SU-DHL-6 (cell line): ENCODE measurements around the gene QSOX2.

Source experiments
- H2AFZ ChIP-seq: fragments of 200-600 bp; sonication (generic); 2 replicates; pipeline ENCODE4 v1.6.1; 2014; ENCODE audit warnings: low read depth, mild to moderate bottlenecking, moderate library complexity, mixed read lengths, antibody characterized with exemption, low read length; ENCODE audit not compliant: severe bottlenecking
- H3F3A ChIP-seq: fragments of 200-600 bp; shearing (Covaris generic); 2 replicates; pipeline ENCODE4 v1.6.0; 2016; ENCODE audit warnings: antibody characterized with exemption, mild to moderate bottlenecking; ENCODE audit not compliant: insufficient read depth
- H3K27ac ChIP-seq: fragments of 200-600 bp; sonication (generic); 2 replicates; pipeline ENCODE4 v1.5.1; 2016; ENCODE audit warnings: low read depth, mild to moderate bottlenecking, low read length, moderate library complexity, mixed read lengths
- H3K27me3 ChIP-seq: fragments of 200-600 bp; sonication (generic), shearing (Covaris generic); 2 replicates; pipeline ENCODE4 v1.6.0; 2014; ENCODE audit warnings: mild to moderate bottlenecking, low read length
- H3K36me3 ChIP-seq: fragments of 200-600 bp; sonication (generic); 2 replicates; pipeline ENCODE4 v1.6.1; 2014; ENCODE audit warnings: mild to moderate bottlenecking, low read length, mixed read lengths
- H3K4me2 ChIP-seq: fragments of 300-600, 200-600 bp; shearing (Covaris generic), sonication (generic); 2 replicates; pipeline ENCODE4 v1.6.0; 2014; ENCODE audit warnings: low read length, low read depth, mild to moderate bottlenecking; ENCODE audit not compliant: poor library complexity, severe bottlenecking
- H3K4me3 ChIP-seq: fragments of 200-600 bp; sonication (generic); 2 replicates; pipeline ENCODE4 v1.5.1; 2014; ENCODE audit warnings: antibody characterized with exemption, low read length, mild to moderate bottlenecking, mixed read lengths; ENCODE audit not compliant: insufficient read depth, poor library complexity, severe bottlenecking
- H3K79me2 ChIP-seq: fragments of 200-600 bp; sonication (generic); 2 replicates; pipeline ENCODE4 v1.6.1; 2014; ENCODE audit warnings: mild to moderate bottlenecking, low read length, moderate library complexity; ENCODE audit not compliant: insufficient read depth
- H3K9ac ChIP-seq: fragments of 200-600 bp; sonication (generic); 2 replicates; pipeline ENCODE4 v1.7.0; 2014; ENCODE audit warnings: mild to moderate bottlenecking, low read length
- H3K9me2 ChIP-seq: fragments of 200-600 bp; sonication (generic); replicated peaks from 2 replicates; pipeline ENCODE4 v1.6.1; 2014; ENCODE audit warnings: low read length; ENCODE audit not compliant: insufficient read depth
- H3K9me3 ChIP-seq: fragments of 200-600 bp; sonication (generic); 2 replicates; pipeline ENCODE4 v1.6.1; 2014; ENCODE audit warnings: low read length, mixed read lengths; ENCODE audit not compliant: insufficient read depth
- H4K20me1 ChIP-seq: fragments of 200-600 bp; sonication (generic); 2 replicates; pipeline ENCODE4 v1.6.1; 2014; ENCODE audit warnings: low read depth, mild to moderate bottlenecking, antibody characterized with exemption, low read length, moderate library complexity, mixed read lengths
- EZH2phosphoT487 ChIP-seq: fragments of 200-600 bp; sonication (generic), shearing (Covaris generic); conservative IDR thresholded peaks from 2 replicates; pipeline ENCODE4 v1.6.1; 2018; ENCODE audit warnings: mild to moderate bottlenecking, antibody characterized with exemption, low read length, moderate library complexity, mixed read lengths
- TF ChIP-seq, protein P1 (sequence below): fragments of 200-600 bp; sonication (generic); IDR thresholded peaks from one replicate; pipeline ENCODE4 v1.5.1; 2017; ENCODE audit warnings: antibody characterized with exemption, mild to moderate bottlenecking, low read length, moderate library complexity; ENCODE audit not compliant: insufficient read depth, poor library complexity, severe bottlenecking

Gene QSOX2

GRCh38 chr9:136257381-136258298, 12.0 kb upstream of the QSOX2 start:
- Histone ChIP-seq H3K9me3 (no peaks in the 10 kb centered on the region), H4K20me1 (no peaks in the 10 kb centered on the region), H3K9me2 (no peaks in the 10 kb centered on the region), H3K9ac (no peak overlapping the region), H3K27me3 (no peaks in the 10 kb centered on the region), H3K27ac (no peak overlapping the region), H2AFZ (no peak overlapping the region), H3K4me2 (no peak overlapping the region), H3K79me2 (no peaks in the 10 kb centered on the region), H3K4me3 (no peak overlapping the region), H3F3A (no peaks in the 10 kb centered on the region), H3K36me3 (no peaks in the 10 kb centered on the region)
- TF ChIP-seq, protein P1, sequence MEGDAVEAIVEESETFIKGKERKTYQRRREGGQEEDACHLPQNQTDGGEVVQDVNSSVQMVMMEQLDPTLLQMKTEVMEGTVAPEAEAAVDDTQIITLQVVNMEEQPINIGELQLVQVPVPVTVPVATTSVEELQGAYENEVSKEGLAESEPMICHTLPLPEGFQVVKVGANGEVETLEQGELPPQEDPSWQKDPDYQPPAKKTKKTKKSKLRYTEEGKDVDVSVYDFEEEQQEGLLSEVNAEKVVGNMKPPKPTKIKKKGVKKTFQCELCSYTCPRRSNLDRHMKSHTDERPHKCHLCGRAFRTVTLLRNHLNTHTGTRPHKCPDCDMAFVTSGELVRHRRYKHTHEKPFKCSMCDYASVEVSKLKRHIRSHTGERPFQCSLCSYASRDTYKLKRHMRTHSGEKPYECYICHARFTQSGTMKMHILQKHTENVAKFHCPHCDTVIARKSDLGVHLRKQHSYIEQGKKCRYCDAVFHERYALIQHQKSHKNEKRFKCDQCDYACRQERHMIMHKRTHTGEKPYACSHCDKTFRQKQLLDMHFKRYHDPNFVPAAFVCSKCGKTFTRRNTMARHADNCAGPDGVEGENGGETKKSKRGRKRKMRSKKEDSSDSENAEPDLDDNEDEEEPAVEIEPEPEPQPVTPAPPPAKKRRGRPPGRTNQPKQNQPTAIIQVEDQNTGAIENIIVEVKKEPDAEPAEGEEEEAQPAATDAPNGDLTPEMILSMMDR, result no peak
- no peak for TF ChIP-seq EZH2phosphoT487

- no peaks in the 10 kb centered on the region for H3K27me3 ChIP-seq
- no peaks in the 10 kb centered on the region for H3K79me2 ChIP-seq
- H3K9me2 ChIP-seq, result no peaks in the 10 kb centered on the region
- TF ChIP-seq EZH2phosphoT487, result no peak
- TF ChIP-seq, protein P1, result no peak
- no peak overlapping the region for H3K4me2 ChIP-seq
- H3F3A ChIP-seq, result no peaks in the 10 kb centered on the region
- no peaks in the 10 kb centered on the region for H3K9me3 ChIP-seq
- no peak overlapping the region for H3K27ac ChIP-seq
- no peak overlapping the region for H2AFZ ChIP-seq
- no peak overlapping the region for H3K4me3 ChIP-seq
- no peaks in the 10 kb centered on the region for H3K36me3 ChIP-seq
- no peaks in the 10 kb centered on the region for H4K20me1 ChIP-seq
- no peak overlapping the region for H3K9ac ChIP-seq
Measured at GRCh38 chr9:136255896-136256890, 10.6 kb upstream of the QSOX2 start.

DNA sequence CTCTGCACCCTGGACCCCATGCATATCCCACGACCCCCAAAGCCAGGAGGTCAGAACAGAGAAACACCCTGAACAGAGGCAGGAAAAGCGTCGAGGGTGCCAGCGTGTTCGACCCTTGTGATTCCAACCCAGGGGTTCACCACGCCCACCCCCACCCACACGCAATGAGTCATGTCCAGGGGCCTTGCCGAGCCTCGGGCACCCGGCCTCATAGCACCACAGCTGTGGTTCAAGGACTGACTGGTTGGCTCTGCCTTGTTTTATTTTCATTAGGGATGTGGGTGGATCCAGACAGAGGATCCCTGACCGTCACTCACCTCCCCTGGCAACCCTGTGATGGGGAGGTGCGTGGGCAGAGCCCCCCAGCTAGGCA, 9.5 kb upstream of the QSOX2 start:
- no peak overlapping the region for H3K4me3 ChIP-seq
- H2AFZ ChIP-seq, result no peak overlapping the region
- no peaks in the 10 kb centered on the region for H3K36me3 ChIP-seq
- no peaks in the 10 kb centered on the region for H3F3A ChIP-seq
- H3K79me2 ChIP-seq, result no peaks in the 10 kb centered on the region
- no peak overlapping the region for H3K27ac ChIP-seq
- H3K9me3 ChIP-seq, result no peaks in the 10 kb centered on the region
- no peaks in the 10 kb centered on the region for H3K9me2 ChIP-seq
- no peak for TF ChIP-seq EZH2phosphoT487
- TF ChIP-seq, protein P1, result no peak
- H3K27me3 ChIP-seq, result no peaks in the 10 kb centered on the region
- H4K20me1 ChIP-seq, result no peaks in the 10 kb centered on the region
- no peak overlapping the region for H3K9ac ChIP-seq
- no peak overlapping the region for H3K4me2 ChIP-seq
